PC-9 (cell line): Measurements from ENCODE around the gene DDX39B. TPM values are rescaled to one million over a fixed set of nuclear protein-coding genes. Genes with fewer than 3 reads are reported as not detected.

Experiments
- BruUV-seq: library from RNA; stranded (reverse); fragments of 400-500 nt; replicated peaks from 2 replicates; lab custom pipeline; 2021; lab: Mats Ljungman, UMichigan
- CTCF ChIA-PET: fragments of 300-600 bp; sonication (Branson Sonifier 250); formaldehyde crosslinking; loops from one replicate; lab custom pipeline; 2022; ENCODE audit warnings: antibody characterized with exemption; lab: Charles Lee
- POLR2A ChIA-PET: fragments of 300-600 bp; sonication (Branson Sonifier 250); formaldehyde crosslinking; loops from one replicate; lab custom pipeline; 2022; ENCODE audit warnings: antibody characterized with exemption; ENCODE audit not compliant: unreplicated experiment; lab: Charles Lee
- DNase-seq, 2 experiments: peaks; one replicate each; pipeline versions ENCODE4 v3.0.0 to v3.0.0-alpha.2; 2015 to 2022; ENCODE audit warnings: mixed read lengths in 1 of 2
- H2AFZ ChIP-seq: fragments of 200-600 bp; sonication (generic); 2 replicates; pipeline ENCODE4 v1.8.1; 2017; ENCODE audit warnings: antibody characterized with exemption
- H3F3A ChIP-seq: fragments of 200-600 bp; sonication (generic); 2 replicates; pipeline ENCODE4 v1.8.1; 2017; ENCODE audit warnings: antibody characterized with exemption, mild to moderate bottlenecking, low read depth; ENCODE audit not compliant: insufficient read depth
- H3K27ac ChIP-seq: fragments of 200-600 bp; sonication (generic); 2 replicates; pipeline ENCODE4 v1.6.1; 2016; ENCODE audit warnings: mixed run types
- H3K27me3 ChIP-seq: fragments of 200-600 bp; sonication (generic); 2 replicates; pipeline ENCODE4 v1.6.1; 2016; ENCODE audit warnings: low read depth, mixed run types; ENCODE audit not compliant: insufficient read depth
- H3K36me3 ChIP-seq: fragments of 200-600 bp; sonication (generic); 2 replicates; pipeline ENCODE4 v1.6.1; 2016; ENCODE audit warnings: low read depth, mixed run types
- H3K4me1 ChIP-seq: fragments of 200-600 bp; sonication (generic); replicated peaks from 2 replicates; pipeline ENCODE4 v1.6.1; 2016; ENCODE audit warnings: mixed run types; ENCODE audit not compliant: insufficient read depth
- H3K4me2 ChIP-seq: fragments of 200-600 bp; sonication (generic); 2 replicates; pipeline ENCODE4 v1.6.1; 2017; ENCODE audit warnings: mixed run types
- H3K4me3 ChIP-seq: fragments of 200-600 bp; sonication (generic); 2 replicates; pipeline ENCODE4 v1.6.1; 2016; ENCODE audit warnings: mixed run types
- H3K79me2 ChIP-seq: fragments of 200-600 bp; sonication (generic); 2 replicates; pipeline ENCODE4 v1.6.1; 2017; ENCODE audit warnings: low read depth, mixed run types
- H3K9me2 ChIP-seq: fragments of 200-600 bp; sonication (generic); 2 replicates; pipeline ENCODE4 v1.8.1; 2017; ENCODE audit warnings: mild to moderate bottlenecking; ENCODE audit not compliant: insufficient read depth
- H3K9me3 ChIP-seq: fragments of 200-600 bp; sonication (generic); 2 replicates; pipeline ENCODE4 v1.8.1; 2016; ENCODE audit warnings: low read depth; ENCODE audit not compliant: insufficient read depth
- H4K20me1 ChIP-seq: fragments of 200-600 bp; sonication (generic); 2 replicates; pipeline ENCODE4 v1.8.1; 2017; ENCODE audit not compliant: insufficient read depth
- CTCF ChIP-seq: fragments of 200-600 bp; sonication (generic); conservative IDR thresholded peaks from 2 replicates; pipeline ENCODE4 v1.6.1; 2017; ENCODE audit warnings: mixed run types, antibody characterized with exemption, mild to moderate bottlenecking, moderate library complexity
- EZH2 ChIP-seq: fragments of 200-600 bp; sonication (generic); IDR thresholded peaks from 2 replicates; pipeline ENCODE4 v1.8.0; 2017; ENCODE audit warnings: antibody characterized with exemption, low read depth
- intact Hi-C: fragments of 100-400 bp; cut with micrococcal nuclease; formaldehyde crosslinking; loops from one replicate; pipeline ENCODE4 v1.10.0; 2022; ENCODE audit not compliant: unreplicated experiment
- total RNA-seq: library from RNA; stranded (reverse); gene quantifications from 2 replicates; pipeline ENCODE4 v1.2.3, GENCODE V29; 2021

The DDX39B gene
- total RNA-seq, 1 experiment from 2014 or later: 383 TPM

GRCh38 chr6:31534521-31535040 is 7.2 kb downstream of the DDX39B start:
- intact Hi-C loops: no loop called here
- ChIA-PET POLR2A (no interaction called here), CTCF (no interaction called here)

GRCh38 chr6:31534011-31534410 is 7.8 kb downstream of the DDX39B start:
- Histone ChIP-seq H2AFZ (no peak overlapping the region), H3K36me3 (peaks cover 62% of the 10 kb centered on the region), H3K79me2 (peaks cover 41% of the 10 kb centered on the region), H3K4me3 (no peak overlapping the region), H3K4me2 (no peak overlapping the region), H3K27ac (no peak overlapping the region), H4K20me1 (peaks cover 91% of the 10 kb centered on the region), H3F3A (peaks cover 73% of the 10 kb centered on the region), H3K4me1 (0 out of 2 replicates have a peak, but pooled peaks cover 4% of the 10 kb centered on the region), H3K9me3 (no peaks in the 10 kb centered on the region), H3K27me3 (no peaks in the 10 kb centered on the region), H3K9me2 (no peaks in the 10 kb centered on the region)
- ChIA-PET CTCF (no interaction called here), POLR2A (no interaction called here)
- intact Hi-C loops: no loop called here
- no peak for TF ChIP-seq CTCF
- no peak for TF ChIP-seq EZH2
- DNase-seq: no peak
- BruUV-seq: TSS peak; percentile 0

More at GRCh38 chr6:31534521-31535040, 7.2 kb downstream of the DDX39B start:
- H3K4me3 ChIP-seq: no peak overlapping the region
- peaks cover 47% of the 10 kb centered on the region for H3K79me2 ChIP-seq
- H2AFZ ChIP-seq: no peak overlapping the region
- no peak overlapping the region for H3K4me2 ChIP-seq
- DNase-seq: no peak
- no peak overlapping the region for H3K27ac ChIP-seq
- TF ChIP-seq CTCF (no peak), EZH2 (no peak)
- peaks cover 72% of the 10 kb centered on the region for H3F3A ChIP-seq
- no TSS peak for BruUV-seq
- peaks cover 10% of the 10 kb centered on the region for H3K4me1 ChIP-seq
- H3K27me3 ChIP-seq: no peaks in the 10 kb centered on the region
- H3K36me3 ChIP-seq: peaks cover 68% of the 10 kb centered on the region
- H4K20me1 ChIP-seq: peaks cover 94% of the 10 kb centered on the region
- no peaks in the 10 kb centered on the region for H3K9me2 ChIP-seq
- no peaks in the 10 kb centered on the region for H3K9me3 ChIP-seq

- no peaks in the 10 kb centered on the region for H3K4me1 ChIP-seq
- no peak overlapping the region for H2AFZ ChIP-seq
- CTCF ChIA-PET: no interaction called here
- peaks cover 74% of the 10 kb centered on the region for H3F3A ChIP-seq
- TF ChIP-seq CTCF (no peak), EZH2 (no peak)
- intact Hi-C loops: no loop called here
- peaks cover 56% of the 10 kb centered on the region for H3K36me3 ChIP-seq
- no TSS peak for BruUV-seq
- POLR2A ChIA-PET: no interaction called here
- H3K27me3 ChIP-seq: no peaks in the 10 kb centered on the region
- DNase-seq: no peak
- no peaks in the 10 kb centered on the region for H3K9me3 ChIP-seq
- H3K27ac ChIP-seq: no peak overlapping the region
- no peak overlapping the region for H3K4me2 ChIP-seq
- H3K79me2 ChIP-seq: peaks cover 35% of the 10 kb centered on the region
- no peaks in the 10 kb centered on the region for H3K9me2 ChIP-seq
- H4K20me1 ChIP-seq: peaks cover 85% of the 10 kb centered on the region
- H3K4me3 ChIP-seq: no peak overlapping the region
Observed at GRCh38 chr6:31533455-31533841, 8.4 kb downstream of the DDX39B start.
